Mesangial cell (primary cell): ENCODE results near the gene ZNF280C. TPM values are rescaled to one million over a fixed set of nuclear protein-coding genes. Genes with fewer than 3 reads are reported as not detected.

ENCODE experiments used
- total RNA-seq: library from RNA; depleted of rRNA; stranded (reverse); fragments of >200 nt; gene quantifications from 2 replicates; pipeline ENCODE4 v1.2.3, GENCODE V29; 2015

Gene ZNF280C, protein sequence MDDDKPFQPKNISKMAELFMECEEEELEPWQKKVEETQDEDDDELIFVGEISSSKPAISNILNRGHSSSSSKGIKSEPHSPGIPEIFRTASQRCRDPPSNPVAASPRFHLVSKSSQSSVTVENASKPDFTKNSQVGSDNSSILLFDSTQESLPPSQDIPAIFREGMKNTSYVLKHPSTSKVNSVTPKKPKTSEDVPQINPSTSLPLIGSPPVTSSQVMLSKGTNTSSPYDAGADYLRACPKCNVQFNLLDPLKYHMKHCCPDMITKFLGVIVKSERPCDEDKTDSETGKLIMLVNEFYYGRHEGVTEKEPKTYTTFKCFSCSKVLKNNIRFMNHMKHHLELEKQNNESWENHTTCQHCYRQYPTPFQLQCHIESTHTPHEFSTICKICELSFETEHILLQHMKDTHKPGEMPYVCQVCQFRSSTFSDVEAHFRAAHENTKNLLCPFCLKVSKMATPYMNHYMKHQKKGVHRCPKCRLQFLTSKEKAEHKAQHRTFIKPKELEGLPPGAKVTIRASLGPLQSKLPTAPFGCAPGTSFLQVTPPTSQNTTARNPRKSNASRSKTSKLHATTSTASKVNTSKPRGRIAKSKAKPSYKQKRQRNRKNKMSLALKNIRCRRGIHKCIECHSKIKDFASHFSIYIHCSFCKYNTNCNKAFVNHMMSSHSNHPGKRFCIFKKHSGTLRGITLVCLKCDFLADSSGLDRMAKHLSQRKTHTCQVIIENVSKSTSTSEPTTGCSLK
- 3.4 and 3.9 TPM in 2 replicates for total RNA-seq

DNA sequence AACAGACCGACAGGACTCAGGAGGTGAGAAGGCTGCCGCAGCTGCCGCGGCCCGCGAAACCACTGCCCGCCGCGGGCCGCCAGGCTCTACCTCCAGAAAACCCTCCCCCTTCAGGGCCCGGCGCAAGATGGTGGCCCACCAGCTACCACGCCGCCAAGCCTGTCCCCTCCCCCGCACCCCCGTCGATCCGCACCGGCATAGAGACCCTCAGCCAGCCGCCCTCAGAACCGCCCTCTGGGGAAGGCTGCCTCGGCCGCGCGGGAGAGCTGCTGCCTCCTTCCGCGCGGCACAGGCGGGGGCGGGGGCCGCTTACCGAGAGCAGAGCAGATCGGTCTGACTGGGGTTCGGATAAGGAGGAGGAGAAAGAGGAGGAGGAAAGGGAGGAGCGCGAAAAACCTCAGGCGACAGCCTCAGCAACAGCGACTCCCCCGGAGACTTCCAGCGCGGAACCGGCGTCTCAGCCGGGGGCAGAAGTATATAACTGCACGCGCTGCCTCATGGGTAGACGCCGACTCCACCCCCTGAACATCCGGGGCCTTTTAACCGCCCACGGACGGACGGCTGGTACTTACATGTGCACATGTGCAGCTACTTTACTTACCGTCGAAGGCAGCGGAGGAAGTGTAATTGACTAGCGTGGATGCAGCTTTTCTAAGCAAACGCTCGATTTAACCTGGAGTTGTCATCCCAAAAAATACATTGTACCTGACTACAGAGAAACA is at the start of gene ZNF280C:
Gene ZNF280C, minus strand, starts transcription at position 451 of the 722 bp plus-strand sequence. CDS start 8,450 bp downstream, outside the sequence.

DNA sequence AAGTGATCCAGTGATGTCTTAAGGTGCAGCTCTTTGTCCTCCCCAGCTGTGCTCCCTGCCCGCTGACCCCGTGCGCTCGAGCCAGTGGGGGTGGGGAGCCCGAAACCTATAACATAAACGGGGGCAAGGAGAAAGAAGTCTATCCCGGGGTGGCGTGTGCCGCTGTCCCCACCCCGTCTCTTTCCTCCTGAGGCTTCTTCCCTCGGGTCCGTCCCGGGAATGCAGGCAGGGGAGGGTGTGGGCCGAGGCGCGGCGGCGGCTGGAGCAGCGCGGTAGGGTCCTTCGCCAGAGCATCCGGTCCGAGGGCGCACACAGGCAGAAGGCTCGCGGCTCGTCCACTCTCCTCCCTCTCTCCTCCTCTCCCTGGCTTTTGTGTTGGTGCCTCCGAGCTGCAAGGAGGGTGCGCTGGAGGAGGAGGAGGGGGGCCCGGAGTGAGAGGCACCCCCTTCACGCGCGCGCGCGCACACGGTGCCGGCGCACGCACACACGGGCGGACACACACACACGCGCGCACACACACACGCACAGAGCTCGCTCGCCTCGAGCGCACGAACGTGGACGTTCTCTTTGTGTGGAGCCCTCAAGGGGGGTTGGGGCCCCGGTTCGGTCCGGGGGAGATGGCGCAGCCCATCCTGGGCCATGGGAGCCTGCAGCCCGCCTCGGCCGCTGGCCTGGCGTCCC is 97.1 kb downstream of the ZNF280C start, which contains the start of gene RAB33A:
Gene RAB33A, plus strand, starts transcription at position 517 of the 681 bp plus-strand sequence. Its CDS starts 101 bp downstream, at position 618.

DNA sequence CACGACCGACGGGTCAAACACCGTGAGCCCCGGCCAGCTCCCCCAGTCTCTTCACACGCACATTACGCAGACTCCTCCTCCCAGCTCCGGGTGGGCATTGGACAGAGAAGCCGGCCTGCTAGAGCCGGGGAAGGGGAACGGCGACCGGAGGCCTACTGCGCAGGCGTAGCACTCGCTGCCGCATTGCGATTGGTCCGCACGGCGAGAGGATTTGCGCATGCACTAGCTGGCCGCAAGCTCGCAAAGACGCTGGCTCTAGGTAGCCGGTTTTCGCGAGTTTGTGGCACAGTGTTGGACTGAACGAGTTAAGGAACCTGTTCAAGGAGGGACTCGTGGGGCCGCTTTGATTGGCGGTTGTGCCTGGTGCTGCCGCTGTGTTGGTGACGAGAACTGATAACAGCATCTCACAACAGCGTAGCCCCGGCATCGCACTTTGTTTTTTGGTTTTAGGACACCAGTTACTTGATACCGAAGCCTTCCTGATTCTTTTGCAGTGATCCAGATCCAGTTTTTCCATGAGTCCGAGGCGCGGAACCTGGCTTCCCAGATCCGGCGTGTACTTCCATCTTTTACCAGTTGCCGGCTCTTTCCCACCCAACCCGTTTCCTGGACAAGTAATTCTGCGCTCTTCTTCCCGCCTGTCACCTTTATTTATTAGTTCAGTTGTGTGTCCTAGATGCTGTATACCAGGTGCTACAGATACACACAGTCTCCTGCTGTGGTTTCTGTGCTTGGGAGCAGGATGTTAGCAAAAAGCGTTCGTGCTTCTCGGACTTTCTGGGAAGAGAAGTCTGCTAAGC is 102.8 kb downstream of the ZNF280C start, which contains the start of gene AIFM1:
Gene AIFM1, minus strand, starts transcription at position 139 of the 800 bp plus-strand sequence. CDS start 185 bp downstream, outside the sequence.

Other genes with a start within 250 kb of the ZNF280C start
- gene ELF4, start 158.4 kb downstream of the ZNF280C start, total RNA-seq: 29.0 and 30.3 TPM in 2 replicates
- gene AIFM1, start 103.1 kb downstream of the ZNF280C start, total RNA-seq: 16.9 and 25.5 TPM in 2 replicates
- gene RAB33A, start 96.9 kb downstream of the ZNF280C start, total RNA-seq: 0.98 and 1.8 TPM in 2 replicates
- gene SLC25A14, start 71.0 kb upstream of the ZNF280C start, total RNA-seq: 7.2 and 8.5 TPM in 2 replicates
- not detected in 2 replicates for gene GPR119, start 116.8 kb upstream of the ZNF280C start, total RNA-seq
- 10.0 and 10.3 TPM in 2 replicates for gene RBMX2, start 133.1 kb upstream of the ZNF280C start, total RNA-seq